GM21367 (cell line): ENCODE results near the gene SYT12.
"Not testable (repeated sequence)": the region's sequence is repeated elsewhere in the genome, so short reads cannot be mapped to it uniquely, and the experiment has no call there.

ENCODE experiments used
- ATAC-seq: cut with Tn5 transposase; IDR thresholded peaks from one replicate; pipeline ENCODE4 v1.9.1; 2021; ENCODE audit not compliant: unreplicated experiment

Gene SYT12

DNA sequence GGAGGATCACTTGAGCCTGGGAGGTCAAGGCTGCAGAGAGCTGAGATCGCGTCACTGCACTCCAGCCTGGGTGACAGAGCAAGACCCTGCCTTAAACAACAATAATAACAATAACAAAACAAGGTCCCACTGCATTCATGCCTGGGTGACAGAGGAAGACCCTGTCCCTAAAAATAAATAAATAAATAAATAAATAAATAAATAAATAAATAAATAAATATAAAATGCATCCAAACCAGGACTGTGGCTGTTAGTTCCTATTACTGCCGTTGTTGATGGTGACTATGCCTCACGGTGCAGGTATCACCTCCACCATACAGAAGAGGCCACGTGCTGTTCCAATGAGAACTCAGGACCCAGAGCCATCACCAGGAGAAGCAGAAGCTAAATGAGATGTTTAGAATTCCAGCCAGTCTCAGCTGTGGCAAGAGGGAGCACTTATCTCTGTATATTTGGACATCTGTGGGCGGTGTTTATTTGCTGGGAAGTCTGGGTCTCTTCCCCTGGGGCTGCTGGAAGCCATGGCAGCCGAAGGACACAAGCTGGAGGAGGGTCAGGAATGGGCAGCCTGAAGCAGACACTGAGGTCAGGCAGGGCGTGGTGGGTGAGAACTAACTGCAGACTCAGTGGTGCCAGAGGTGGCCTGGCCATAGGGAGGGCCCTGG lies 26.2 kb upstream of the SYT12 start:
- ATAC-seq, result no peak

DNA sequence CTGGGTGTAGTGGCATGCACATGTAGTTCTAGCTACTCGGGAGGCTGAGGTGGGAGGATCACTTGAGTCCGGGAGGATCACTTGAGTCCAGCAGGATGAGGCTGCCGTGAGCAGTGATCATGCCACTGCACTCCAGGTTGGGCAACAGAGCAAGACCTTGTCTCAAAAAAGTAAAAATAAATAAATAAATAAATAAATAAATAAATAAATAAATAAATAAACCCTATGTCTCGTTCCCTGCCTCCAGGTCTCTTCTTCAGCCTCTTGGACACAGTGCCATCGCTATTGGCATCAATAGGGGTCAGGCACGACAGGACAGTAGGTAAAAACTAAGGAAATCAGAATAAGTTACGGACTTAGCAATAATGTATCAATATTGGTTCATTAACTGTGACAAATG lies 23.4 kb upstream of the SYT12 start:
- no peak for ATAC-seq

DNA sequence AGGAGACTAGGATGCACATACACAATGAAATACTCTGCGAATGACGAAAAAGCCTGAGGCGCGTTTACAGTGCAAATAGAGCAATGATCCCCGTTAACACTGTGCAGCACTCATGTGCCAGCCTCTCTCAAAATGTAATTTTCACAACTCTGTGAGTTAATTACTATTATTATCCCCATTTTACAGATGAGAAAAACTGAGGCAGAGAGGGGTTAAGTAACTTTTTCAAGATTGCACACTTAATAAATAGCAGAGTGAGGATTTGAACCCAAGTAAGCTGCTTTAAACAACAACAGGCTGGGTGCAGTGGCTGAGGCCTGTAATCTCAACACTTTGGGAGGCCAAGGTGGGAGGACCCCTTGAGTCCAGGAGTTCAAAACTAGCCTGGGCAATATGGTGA lies 21.6 kb upstream of the SYT12 start:
- no peak for ATAC-seq

DNA sequence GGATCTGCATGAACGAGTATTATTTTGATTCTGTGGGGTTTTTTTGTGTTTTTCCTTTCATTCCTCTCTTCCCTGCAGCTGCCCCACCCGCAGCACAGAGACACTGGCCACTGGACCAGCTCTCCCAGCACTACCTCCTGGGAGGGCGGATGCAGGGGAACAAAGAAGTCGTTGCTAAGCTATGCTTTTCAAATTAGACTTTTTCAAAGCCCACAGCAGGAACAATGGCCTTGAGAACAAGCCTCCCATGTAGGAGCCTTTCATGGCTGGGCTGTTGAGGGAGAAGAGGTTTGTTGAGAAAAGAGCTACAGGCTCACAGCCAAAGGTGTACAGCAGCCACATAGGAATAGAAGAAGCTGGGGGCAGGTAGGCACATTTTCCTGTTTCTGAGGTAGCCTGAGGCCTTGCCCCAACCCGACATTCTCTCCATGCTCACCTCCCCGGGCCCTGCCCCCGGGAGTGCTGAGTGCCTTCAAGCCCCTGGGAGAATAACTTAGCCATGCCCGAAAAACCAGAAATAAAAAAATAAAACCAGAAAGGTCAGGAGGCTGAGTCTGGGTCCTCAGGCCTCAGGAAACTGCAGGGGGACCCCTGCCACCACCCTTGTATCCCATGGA lies 20.5 kb upstream of the SYT12 start:
- ATAC-seq, result no peak

DNA sequence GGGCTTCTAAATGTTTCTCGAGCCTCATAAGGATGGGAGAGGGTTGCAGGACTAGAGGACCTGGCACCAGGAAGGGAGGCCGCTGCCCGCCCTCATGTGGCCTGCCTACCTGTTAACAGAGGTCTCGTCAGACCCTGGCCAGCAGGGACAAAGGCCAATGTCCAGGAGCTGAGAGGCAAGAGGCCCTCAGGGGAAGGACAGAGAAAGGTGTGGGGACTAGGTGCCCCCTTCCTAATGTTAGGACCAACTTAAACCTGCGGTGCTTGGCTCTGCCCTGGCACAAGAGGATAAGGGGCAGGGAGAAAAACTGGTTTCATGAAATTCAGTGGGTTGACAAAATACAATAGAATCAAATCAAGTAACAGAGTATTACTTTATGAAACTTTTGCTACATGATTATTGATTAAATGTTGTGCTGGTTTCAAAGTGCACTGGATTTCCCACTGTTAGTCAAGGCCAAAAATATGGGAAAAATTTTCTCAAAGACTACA lies 20.0 kb upstream of the SYT12 start:
- no peak for ATAC-seq

DNA sequence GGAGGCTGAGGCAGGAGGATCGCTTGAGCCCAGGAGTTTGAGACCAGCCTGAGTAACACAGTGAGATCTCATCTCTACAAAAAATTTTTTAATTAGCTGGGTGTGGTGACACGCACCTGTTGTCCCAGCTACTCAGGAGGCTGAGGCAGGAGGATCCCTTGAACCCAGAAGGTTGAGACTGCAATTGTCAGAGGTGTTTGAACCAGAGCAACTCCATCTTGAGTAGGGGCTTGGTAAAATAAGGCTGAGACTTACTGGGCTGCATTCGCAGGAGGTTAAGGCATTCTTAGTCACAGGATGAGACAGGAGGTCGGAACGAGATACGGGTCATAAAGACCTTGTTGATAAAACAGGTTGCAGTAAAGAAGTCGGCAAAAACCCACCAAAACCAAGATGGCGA lies 17.7 kb upstream of the SYT12 start:
- not testable (repeated sequence) for ATAC-seq

DNA sequence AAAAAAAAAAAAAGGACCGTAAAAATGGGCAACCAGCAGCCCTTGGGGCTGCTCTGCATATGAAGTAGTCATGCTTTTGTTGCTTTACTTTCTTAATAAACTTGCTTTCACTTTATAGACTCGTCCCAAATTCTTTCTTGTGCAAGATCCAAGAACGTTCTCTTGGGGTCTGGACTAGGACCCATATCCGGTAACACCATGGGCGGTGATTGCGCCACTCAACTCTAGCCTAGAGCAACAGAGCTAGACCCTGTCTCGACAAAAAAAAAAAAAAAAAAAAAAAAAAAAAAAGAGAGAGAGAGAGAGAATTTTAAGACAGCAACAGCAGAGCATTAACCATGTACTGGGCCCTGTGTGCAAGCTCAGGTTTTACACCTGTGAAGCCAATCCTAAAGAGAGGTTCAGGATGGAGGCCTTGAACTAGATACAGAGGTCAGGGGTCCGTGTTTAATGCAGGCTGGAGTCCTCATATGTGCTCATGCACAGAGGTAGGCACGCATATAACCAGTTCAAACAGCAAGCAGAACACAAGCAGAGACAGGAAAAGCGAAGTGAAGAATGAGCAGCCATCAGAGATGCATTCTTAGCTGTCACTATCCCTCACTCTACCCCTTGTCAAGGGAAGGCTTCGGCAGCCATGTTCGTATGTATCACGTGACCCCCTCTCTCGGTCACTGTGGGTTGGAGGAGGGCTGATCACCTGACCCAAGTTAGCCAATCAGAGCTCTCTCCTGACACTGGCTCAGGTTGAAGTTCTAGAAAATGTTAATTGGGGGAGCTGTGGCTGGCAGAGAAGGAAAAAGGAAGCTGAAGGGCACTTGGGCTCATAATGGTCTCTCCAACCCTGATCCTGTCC lies 16.7 kb upstream of the SYT12 start:
- ATAC-seq, result no peak

DNA sequence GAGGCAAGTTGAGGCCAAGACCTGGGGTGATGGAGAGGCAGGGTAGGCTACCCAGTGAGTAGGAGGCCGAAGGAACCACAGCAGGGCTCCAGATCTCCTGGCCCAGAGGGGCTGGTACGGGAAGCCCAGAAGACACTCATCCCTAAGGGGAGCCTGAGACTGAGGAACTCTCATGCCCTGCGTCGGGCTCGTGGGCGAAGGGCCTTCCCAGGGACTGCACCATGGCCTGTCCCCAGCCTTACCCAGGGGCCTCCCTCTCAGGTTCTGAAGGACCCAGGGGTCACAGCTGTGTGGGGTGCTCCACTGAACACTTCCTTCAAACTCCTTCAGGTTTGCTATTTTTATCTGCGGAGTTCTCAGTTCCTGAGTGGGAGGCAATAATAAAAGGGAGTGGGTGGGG lies 15.8 kb upstream of the SYT12 start:
- ATAC-seq, result no peak

DNA sequence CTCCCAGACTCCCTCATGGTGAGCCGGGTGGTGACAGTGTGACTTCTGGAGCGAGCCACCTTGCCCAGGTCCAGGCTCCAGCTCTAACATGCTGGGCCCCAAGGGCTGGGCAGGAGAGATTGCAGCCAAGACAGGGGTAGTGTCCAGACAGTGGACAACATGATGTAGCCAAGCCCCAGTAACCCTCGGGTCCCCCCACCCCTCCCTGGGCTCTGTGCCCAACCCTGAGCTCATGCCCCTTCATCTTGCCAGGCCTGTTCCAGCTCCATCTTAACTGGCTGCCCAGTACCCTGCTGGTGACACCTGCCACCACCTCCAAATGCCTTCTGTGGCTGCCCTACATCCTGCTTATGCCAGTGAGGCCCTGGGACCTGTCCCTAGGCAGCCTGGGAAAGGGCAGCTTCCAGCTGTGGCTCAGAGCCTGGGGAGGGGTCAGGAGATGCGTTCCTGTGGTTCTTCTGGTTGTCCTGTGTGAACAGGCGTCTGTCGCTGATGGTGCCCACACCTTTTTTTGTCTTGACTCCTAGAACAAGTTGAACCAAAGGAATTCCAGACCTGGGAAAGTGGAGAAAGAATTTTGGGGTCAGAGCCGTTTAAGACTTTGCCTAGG lies 12.5 kb upstream of the SYT12 start:
- ATAC-seq, result no peak

DNA sequence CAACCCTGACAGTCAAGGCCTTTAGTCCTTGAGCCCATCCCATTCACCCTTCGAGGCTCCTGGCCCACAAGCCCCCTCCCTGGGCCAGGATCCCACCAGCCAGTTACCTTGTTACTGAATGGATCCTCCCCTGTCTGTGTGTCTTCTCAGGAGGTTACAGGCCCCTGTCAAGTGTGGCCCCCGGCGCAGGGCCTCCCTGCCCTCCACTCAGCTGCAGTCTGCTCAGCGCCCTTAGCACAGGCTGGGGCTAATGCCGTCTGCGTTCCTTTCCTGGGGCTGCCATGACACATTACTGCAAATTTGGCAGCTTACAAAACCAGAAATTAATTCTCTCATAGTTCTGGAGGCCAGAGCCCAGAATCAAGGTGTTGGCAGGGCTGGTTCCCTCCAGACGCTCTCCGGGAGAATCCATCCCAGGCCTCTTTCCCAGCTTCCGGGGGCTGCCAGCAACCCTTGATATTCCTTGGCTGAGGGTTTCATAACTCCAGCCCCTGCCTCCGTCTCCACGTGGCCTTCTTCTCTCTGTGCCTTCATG lies 9.4 kb upstream of the SYT12 start:
- ATAC-seq, result no peak

DNA sequence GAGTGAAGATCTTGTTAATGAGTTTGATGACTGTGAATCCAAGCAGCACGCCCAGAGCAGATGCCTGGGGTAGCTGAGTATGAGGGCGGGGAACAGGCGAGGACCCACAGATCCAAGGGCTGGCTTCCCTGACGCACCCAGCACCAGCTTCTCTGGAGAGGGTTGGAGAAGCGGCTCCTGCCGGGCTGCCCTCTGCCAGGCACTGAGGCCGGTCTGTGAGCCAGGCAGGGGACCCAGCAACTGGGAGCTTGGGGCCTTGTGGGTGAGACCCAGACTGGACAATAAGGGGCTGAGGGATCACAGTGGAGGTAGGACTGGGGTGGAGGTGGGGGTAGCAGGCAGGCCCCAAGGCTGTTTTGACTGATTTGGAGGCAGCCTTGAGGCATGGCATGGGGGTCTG lies 8.6 kb upstream of the SYT12 start:
- no peak for ATAC-seq

DNA sequence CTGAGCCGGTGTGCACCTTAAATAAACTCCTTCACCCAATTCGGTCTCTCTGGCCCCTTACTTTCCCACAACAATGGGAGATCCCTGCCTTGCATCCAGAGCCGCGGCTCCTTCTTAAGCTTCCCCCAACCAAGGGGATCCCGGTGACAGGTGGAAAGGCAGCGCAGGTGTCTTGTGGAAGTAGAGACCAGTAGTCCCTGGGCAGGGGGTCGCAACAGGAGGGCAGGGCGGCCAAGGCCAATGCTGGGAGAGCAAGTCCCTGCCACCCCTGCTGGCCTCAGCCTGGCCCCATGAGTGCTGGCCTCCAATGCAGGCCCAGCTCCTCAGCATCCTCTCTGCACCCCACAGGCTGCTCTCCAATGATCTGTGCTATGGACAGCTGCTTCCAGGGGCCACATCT lies 7.9 kb upstream of the SYT12 start:
- ATAC-seq, result no peak

DNA sequence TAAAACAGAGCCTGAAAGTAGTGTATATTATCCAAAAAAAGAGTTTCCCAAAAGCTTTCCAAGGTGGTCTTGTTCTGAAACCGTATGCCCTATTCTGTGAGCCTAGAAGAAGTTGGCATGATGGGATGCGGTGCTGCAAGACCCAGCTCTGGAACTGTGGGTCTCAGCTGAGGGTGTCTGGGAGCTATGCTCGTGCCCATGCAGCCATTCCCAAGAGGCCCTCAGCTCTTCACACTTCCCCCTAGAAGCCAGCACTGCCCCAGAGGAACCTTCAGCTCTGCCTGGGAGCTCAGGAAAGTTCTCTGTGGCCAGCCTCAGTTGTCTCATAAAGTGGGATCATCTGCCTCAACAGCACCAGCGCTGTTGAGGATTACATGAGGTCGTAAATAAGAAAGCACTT lies 6.4 kb upstream of the SYT12 start:
- no peak for ATAC-seq

DNA sequence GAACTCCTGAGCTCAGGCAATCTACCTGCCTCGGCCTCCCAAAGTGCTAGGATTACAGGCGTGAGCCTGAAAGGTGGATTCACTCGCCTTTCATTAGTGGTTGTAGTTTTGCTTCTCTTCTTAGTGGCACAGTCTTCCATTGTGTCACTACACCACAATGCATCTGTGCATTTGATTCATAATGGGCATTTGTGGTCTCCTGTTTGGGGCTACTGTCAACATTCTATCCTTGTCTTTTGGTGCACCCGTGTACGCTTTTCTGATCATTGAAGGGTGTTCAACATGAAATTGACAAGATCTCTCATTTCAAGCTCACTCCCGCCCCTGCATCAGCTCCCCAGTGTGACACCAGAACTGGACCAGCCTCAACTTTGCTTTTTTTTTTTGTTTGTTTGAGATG lies 2.0 kb upstream of the SYT12 start:
- ATAC-seq, result no peak

DNA sequence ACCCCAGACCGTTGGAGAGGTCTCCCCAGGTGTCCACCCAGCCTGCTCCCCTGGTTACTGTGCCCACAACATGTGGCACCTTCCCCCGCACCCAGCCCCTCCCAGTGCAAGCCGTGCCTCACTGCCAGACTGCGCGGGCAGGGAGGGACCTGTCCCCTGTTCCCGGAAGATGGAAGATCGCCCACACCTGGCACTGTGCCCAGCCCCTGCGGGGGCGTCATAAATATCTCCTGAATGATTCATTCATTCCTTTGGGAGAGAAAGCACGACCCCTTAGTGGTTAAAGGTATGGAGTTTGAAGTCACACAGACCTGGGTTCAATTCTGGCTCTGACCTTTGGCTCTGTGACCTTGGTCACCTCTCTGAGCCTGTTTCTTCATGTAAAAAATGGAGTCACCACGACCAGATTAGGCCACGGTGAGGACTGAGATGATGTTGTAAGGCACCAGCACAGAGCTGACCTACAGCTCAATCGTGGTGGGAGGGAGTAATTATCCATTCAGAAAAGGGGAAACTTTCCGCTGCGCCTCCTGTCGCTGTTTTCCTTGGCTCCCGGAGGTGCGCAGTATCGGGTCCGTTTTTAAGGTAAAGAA lies 497 bp upstream of the SYT12 start:
- no peak for ATAC-seq

DNA sequence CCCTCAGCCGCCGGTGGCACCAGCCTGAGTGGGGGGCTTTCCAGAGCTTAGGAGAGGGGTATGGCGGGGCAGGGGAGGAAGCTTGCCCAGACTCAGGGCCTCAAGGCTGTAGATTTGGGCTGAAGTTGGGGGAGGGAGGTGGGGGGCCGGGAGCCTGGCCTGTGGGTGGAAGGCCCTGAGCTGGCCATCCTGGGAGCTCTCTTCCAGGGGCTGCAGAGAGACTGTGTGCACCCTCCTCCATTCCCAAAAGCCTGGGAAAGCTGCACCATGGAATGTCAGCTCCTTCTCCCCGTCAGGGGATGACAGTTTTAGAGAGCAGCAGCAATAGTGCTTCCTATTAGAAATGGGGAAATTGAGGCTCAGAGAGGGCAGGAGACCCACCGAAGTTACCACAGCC lies 1.0 kb downstream of the SYT12 start:
- no peak for ATAC-seq

DNA sequence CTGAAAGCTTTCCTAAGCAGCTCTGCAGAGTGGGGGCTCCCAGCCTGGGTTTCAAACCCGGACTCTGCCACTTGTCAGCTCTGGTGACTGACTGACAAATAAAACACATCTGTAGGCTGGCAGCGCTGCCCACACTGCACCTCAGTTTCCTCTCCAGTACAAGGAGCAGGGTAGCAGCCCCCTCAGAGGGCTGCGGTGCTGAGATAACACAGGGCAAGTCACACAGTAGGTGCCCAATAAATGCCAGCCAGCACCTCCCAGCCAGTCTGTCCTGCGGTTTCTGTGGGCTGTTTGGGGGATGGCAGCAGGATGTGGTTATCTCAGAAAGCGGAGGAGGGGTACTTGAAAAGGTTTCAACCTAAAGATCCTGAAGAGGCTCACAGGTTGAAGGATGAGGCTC lies 1.5 kb downstream of the SYT12 start:
- ATAC-seq, result no peak

DNA sequence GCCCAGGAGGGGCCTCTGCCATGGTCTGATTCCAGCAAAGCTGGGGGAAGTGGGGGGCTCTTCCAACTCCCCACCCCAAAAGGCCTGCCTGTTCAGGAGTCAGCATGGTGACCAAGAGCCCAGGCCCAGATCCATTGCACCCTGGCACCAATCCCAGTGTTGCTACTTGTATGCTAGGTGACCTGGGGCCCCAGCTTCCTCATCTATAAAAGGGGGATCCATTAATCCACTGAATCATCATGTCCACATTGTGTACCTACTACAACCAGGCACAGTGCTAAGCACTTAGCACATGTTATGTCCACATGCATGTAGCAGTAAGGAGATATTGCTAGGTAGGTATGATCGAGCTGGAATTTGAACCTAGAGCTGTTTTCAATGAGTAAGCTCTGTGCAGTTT lies 2.0 kb downstream of the SYT12 start:
- ATAC-seq, result no peak

DNA sequence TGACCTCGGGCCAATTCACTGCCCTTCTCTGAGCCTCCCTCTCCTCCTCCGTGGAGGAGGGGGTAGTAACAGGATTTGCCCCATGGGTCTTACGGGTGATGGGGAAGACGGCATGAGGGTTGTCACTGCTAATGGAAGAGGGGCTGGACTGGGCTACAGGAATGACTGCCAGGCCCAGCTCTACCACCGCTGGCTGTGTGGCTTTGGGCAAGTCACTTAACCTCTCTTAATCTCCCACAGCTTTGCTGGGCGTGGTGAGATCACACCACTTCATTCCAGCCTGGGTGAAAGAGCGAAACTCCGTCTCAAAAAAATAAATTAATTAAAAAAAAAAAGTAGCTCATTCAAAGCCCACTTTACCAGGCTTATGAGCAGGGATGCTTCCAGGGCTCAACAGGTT lies 2.8 kb downstream of the SYT12 start:
- ATAC-seq, result no peak

DNA sequence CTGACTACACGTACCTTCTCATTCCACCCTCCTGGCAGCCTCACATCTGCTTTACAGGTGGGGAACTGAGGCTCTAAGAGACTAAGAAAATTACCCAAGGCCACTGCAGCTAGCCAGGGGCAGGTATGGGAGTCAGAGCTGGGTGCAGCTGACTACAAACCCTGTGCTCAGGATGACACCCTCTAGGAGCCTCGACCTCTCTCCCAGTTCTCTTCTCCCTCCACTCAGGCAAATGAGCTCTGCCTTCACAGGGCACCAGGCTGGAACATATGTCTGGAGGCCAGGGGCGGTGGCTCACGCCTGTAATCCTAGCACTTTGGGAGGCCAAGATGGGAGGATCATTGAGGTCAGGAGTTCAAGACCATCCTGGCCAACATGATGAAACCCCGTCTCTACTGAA lies 4.0 kb downstream of the SYT12 start:
- no peak for ATAC-seq

DNA sequence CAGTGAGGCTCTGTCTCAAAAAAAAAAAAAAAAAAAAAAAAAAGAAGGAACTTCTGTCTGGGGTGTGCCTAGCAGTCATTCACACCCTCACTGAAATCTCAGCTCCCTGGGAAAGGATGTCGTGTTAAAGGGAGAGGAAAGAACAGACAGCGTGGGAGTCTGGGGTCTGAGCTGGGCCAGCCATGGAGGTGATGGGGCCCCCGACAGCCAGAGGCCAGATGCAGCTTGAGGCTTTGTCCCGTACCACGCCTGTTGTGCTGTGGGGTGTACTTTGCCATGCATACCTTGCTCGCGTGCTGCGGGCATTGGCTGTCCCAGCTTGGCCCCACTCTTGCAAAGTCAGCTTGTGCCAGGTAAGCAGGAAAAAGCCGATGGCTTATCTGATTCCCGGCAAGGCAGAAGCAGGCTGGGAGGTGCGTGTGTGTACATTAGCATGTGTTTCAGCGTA lies 4.6 kb downstream of the SYT12 start:
- ATAC-seq, result no peak
